Adrenal gland (tissue), 12 donors: ENCODE measurements around the gene PRKCQ. TPM values are rescaled to one million over a fixed set of nuclear protein-coding genes. Genes with fewer than 3 reads are reported as not detected.

Source experiments
- DNase-seq, 7 donors: peaks; one replicate each; pipeline ENCODE4 v3.0.0-alpha.2; 2019 to 2020
- H3K27ac ChIP-seq, 5 donors: fragments of 200-600 bp; sonication (generic) in 4 of 5; 1 replicate in 3 of 5; 2 replicates in 2 of 5; pipeline versions ENCODE4 v1.5.1 to v1.8.0; 2016 to 2020; ENCODE audit warnings: mild to moderate bottlenecking in 1 of 5
- H3K27me3 ChIP-seq: fragments of 200-600 bp; 2 replicates; pipeline ENCODE4 v1.8.0; 2021
- H3K36me3 ChIP-seq, 2 donors: fragments of 200-600 bp; replicated peaks in 1 of 2; 1 replicate in 1 of 2; 2 replicates in 1 of 2; pipeline versions ENCODE4 v1.5.1 to v1.8.0; 2018 to 2022
- H3K4me1 ChIP-seq, 2 donors: fragments of 200-600 bp; replicated peaks in 1 of 2; 1 replicate in 1 of 2; 2 replicates in 1 of 2; pipeline versions ENCODE4 v1.5.1 to v1.8.0; 2018 to 2021
- H3K4me3 ChIP-seq, 4 donors: fragments of 200-600 bp; sonication (generic) in 3 of 4; one replicate each; pipeline ENCODE4 v1.5.1; 2016 to 2018
- H3K9me3 ChIP-seq, 3 donors: fragments of 200-600 bp; sonication (generic) in 1 of 3; replicated peaks in 1 of 3; 1 replicate in 2 of 3; 2 replicates in 1 of 3; pipeline versions ENCODE4 v1.5.1 to v1.8.0; 2016 to 2021
- POLR2A ChIP-seq, 2 donors: fragments of 450-650 bp; IDR thresholded peaks; one replicate each; pipeline ENCODE4 v1.6.1; 2017; ENCODE audit warnings: antibody characterized with exemption in 2 of 2, mild to moderate bottlenecking in 2 of 2, moderate library complexity in 1 of 2
- WGBS, 4 donors: extraction: QIAGEN DNeasy Blood & Tissue Kit in 2 of 4; methylation state at CpG; one replicate each; pipeline versions ENCODE4 v1.1.5 to v1.1.7; 2013 to 2017; 5-methylcytosine and 5-hydroxymethylcytosine counted together
- intact Hi-C, 2 donors: fragments of 100-400 bp; cut with DNase I; formaldehyde crosslinking; loops; one replicate each; pipeline versions ENCODE4 v1.14.1 to v1.15.0; 2022 to 2023
- polyA plus RNA-seq, 3 donors: library from polyadenylated mRNA; stranded (reverse); fragments of 200-250 nt in 2 of 3; fragments of 350-450 nt in 1 of 3; fragmentation: Illumina TruSeq in 1 of 3; extraction: RNeasy Lipid Tissue Mini Kit (QIAGEN cat#74804) in 1 of 3; gene quantifications; one replicate each; pipeline ENCODE4 v1.2.3, GENCODE V29; 2013 to 2014
- total RNA-seq, 9 donors: library from RNA; depleted of rRNA in 4 of 9; stranded (reverse); fragments of >200 nt in 4 of 9; fragments of 120-200 nt in 1 of 9; fragmentation: NEBNext Ultra II Directional in 1 of 9; extraction: Animal tissue kit (Norgen Biotek cat#: 25700) in 1 of 9; gene quantifications; one replicate each; pipeline versions ENCODE4 v1.1.0 to v1.2.4, GENCODE V29; 2013 to 2023
- TF ChIP-seq, protein P1 (sequence below), 6 experiments: fragments of 450-650 bp in 4 of 6; fragments of 200-600 bp in 2 of 6; sonication (generic) in 1 of 6; IDR thresholded peaks; 1 replicate in 5 of 6; 2 replicates in 1 of 6; pipeline versions ENCODE4 v1.5.1 to v1.8.0; 2016 to 2021; ENCODE audit warnings: antibody characterized with exemption in 6 of 6, mild to moderate bottlenecking in 2 of 6, moderate library complexity in 1 of 6
- donor health status: healthy with polysubstance abuse.
- donor health status: Bipolar disorder and iron deficiency.
- donor health status: DM: yes; HTN: yes; CAD: no.
- donor health status: DM: no; HTN: no; CAD: no.
- donor health status: DM: no; HTN: no; CAD: no.
- donor health status: DM: yes; HTN: yes; CAD: no.

Gene PRKCQ
- total and polyA plus RNA-seq, 12 donors: 0.39 to 1.6 (median 0.68) TPM

- Histone ChIP-seq H3K9me3 (no peaks in the 10 kb centered on the region), H3K36me3 (no peaks in the 10 kb centered on the region), H3K27ac (no peak overlapping the region), H3K27me3 (peaks cover 10% of the 10 kb centered on the region), H3K4me3 (no peak overlapping the region), H3K4me1 (peaks cover 12 to 16% of the 10 kb centered on the region in 2 donors)
- no peak for DNase-seq
- TF ChIP-seq, protein P1, sequence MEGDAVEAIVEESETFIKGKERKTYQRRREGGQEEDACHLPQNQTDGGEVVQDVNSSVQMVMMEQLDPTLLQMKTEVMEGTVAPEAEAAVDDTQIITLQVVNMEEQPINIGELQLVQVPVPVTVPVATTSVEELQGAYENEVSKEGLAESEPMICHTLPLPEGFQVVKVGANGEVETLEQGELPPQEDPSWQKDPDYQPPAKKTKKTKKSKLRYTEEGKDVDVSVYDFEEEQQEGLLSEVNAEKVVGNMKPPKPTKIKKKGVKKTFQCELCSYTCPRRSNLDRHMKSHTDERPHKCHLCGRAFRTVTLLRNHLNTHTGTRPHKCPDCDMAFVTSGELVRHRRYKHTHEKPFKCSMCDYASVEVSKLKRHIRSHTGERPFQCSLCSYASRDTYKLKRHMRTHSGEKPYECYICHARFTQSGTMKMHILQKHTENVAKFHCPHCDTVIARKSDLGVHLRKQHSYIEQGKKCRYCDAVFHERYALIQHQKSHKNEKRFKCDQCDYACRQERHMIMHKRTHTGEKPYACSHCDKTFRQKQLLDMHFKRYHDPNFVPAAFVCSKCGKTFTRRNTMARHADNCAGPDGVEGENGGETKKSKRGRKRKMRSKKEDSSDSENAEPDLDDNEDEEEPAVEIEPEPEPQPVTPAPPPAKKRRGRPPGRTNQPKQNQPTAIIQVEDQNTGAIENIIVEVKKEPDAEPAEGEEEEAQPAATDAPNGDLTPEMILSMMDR (IDR thresholded peaks at IDR 0.05): peak; percentile 14 to 40 (median 36)
- TF ChIP-seq POLR2A (IDR thresholded peaks at IDR 0.05): no peak
- WGBS, 4 donors: 52 to 64% (median 58%) methylated on average over 10 of the region's 10 CpGs
- intact Hi-C loops: loop anchor here (5.0 to 10.0 kb wide), 2 partner anchors 322 to 389 kb away; partner anchors contain the start of gene RBM17 (in 1 of the 2)
These were observed 173.6 kb downstream of the PRKCQ start for GRCh38 chr10:6406220-6407033.

GRCh38 chr10:6405713-6406112 is 174.4 kb downstream of the PRKCQ start:
- DNase-seq: no peak
- Histone ChIP-seq H3K4me3 (no peak overlapping the region), H3K36me3 (no peaks in the 10 kb centered on the region), H3K9me3 (no peaks in the 10 kb centered on the region), H3K27ac (no peak overlapping the region), H3K4me1 (peaks cover 10 to 22% of the 10 kb centered on the region in 2 donors), H3K27me3 (peaks cover 10% of the 10 kb centered on the region)
- TF ChIP-seq, protein P1 (IDR thresholded peaks at IDR 0.05): no peak
- no peak for TF ChIP-seq POLR2A (IDR thresholded peaks at IDR 0.05)
- intact Hi-C loops: loop anchor here (5.0 to 10.0 kb wide), 2 partner anchors 321 to 388 kb away; partner anchors contain the start of gene RBM17 (in 1 of the 2)
- 82 to 100% (median 91%) methylated on average over 1 to 3 of the region's 3 CpGs for WGBS, 4 donors

GRCh38 chr10:6404127-6405072 is 175.7 kb downstream of the PRKCQ start:
- no peak for DNase-seq
- no peak overlapping the region for H3K4me3 ChIP-seq
- peaks cover 0 to 11% of the 10 kb centered on the region in 2 donors for H3K4me1 ChIP-seq
- TF ChIP-seq, protein P1 (IDR thresholded peaks at IDR 0.05): no peak
- TF ChIP-seq POLR2A (IDR thresholded peaks at IDR 0.05): no peak
- peaks cover 10% of the 10 kb centered on the region for H3K27me3 ChIP-seq
- H3K36me3 ChIP-seq: no peaks in the 10 kb centered on the region
- 44 to 71% (median 69%) methylated on average over 1 of the region's 1 CpG for WGBS, 4 donors
- no peaks in the 10 kb centered on the region for H3K9me3 ChIP-seq
- no peak overlapping the region for H3K27ac ChIP-seq
- intact Hi-C loops: loop anchor here (5.0 to 10.0 kb wide), 4 partner anchors 202 to 387 kb away; partner anchors contain the start of genes PFKFB3 (in 2 of the 2) and RBM17 (in 1 of the 2)
